HG03469 (cell line): ENCODE data around the gene RANBP3L.
"Not testable (repeated sequence)": the region's sequence is repeated elsewhere in the genome, so short reads cannot be mapped to it uniquely, and the experiment has no call there.

Source experiments
- ATAC-seq: cut with Tn5 transposase; IDR thresholded peaks from one replicate; pipeline ENCODE4 v1.9.1; 2021; ENCODE audit warnings: mild to moderate bottlenecking, moderate library complexity, moderate number of reproducible peaks; ENCODE audit not compliant: unreplicated experiment

RANBP3L gene

GRCh38 chr5:36214436-36214835, 87.3 kb downstream of the RANBP3L start:
- ATAC-seq = no peak

GRCh38 chr5:36209664-36210063, 92.0 kb downstream of the RANBP3L start:
- no peak for ATAC-seq

DNA sequence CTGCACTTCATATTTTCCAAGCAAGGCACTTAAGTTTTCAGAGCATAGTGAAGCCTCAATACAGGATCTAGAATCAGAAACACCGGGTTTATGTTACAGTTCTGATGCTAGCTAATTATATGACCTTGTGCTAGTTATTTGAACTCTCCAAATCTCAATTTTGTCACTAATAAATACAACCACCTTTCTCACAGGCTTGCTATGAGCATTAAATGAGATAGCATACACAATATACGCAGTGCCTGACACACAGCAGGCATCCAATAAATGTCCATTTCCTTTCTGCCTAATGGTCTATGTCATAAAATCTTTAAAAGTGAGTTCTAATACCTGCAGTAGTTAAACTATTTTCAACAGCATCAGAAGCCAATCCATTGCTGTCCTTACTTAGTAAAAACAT, 92.9 kb downstream of the RANBP3L start:
- no peak for ATAC-seq

DNA sequence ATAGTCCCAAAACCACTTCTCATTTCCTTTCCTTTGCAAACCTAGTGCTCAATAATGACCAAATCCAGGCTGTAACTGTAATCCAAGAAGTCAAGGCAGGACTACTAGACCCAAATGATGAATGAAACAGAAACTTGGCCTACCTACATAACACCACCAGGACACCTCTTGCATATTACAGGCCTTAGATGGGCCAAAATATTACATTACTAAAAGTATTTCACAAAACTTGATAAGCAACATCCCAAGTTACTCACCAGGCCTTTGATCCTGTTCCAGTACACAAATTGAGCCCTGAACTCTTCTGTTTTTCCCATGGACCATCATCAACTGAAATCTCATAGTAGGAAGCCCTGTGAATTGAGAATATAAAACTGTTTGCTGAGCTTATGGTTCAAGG, 94.8 kb downstream of the RANBP3L start:
- ATAC-seq = no peak

DNA sequence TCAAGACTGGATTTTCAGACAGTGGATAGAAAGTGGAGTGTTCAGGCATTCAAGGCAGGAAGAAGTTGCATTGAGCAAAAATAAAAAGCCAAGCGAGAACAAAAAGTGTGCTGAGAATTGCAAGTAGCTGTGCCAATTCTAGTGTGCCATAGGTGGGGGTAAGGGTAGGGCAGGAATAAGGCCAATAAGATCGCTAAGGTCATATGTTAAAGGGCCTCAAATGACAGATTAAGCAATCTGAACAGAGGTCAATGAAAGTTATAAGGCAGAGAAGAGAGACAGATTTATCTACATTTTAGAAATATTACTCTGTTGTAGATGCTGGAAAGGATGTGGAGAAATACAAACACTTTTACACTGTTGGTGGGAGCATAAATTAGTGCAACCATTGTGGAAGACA, 96.4 kb downstream of the RANBP3L start:
- ATAC-seq = no peak

DNA sequence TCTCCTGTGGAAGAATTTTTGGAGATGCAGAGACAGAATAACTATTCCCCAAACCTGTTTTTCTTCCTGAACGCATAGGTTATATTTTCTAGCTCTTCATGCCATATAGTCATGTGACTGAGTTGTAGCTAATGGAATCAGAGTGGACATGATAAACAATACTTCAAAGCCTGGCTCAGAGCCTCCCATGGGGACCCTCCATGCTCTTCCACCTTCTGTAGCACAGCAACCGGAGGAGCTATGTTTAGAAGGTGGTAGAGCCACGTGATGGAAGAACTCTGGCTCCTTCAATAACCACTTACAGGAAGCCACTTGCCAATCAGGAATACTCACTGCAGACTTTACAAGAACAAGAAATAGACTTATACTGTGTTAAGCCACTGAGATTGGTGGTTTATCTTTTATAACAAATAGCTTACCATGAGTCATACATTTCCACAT, 99.2 kb downstream of the RANBP3L start:
- no peak for ATAC-seq

DNA sequence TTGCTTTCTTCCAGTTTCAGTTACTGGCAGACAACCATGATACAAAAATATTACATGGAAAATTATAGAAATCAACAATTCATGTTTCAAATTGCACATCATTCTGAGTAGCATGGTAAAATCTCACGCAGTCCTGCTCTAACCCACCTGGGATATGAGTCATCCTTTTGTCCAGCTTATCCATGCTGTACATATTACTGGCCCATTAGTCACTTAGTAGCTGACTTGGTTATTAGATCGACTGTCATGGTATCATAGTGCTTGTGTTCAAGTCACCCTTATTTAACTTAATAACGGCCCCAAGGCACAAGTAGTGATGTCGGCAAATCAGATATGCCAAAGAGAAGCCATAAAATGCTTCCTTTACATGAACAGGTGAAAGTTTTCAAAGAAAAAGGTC, 101.2 kb downstream of the RANBP3L start:
- ATAC-seq = no peak

DNA sequence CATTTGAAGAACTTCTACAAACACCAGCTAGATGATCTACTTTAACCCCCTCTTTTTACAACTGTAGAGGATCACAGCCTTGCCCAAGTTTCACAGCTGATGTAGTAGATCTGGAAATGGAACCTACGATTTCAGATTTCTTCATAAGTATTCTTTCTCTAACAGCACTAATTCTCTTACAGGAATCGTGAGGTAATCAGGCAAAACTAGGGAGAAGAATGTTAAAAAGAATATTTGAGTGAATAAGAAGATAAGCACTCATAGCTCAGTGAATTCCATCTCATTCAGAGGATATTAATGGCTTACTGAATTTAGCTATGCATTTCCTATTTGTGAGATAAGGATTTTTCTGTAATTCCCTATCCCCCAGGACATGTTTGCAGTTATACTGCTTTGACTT, 102.1 kb downstream of the RANBP3L start:
- ATAC-seq = no peak

DNA sequence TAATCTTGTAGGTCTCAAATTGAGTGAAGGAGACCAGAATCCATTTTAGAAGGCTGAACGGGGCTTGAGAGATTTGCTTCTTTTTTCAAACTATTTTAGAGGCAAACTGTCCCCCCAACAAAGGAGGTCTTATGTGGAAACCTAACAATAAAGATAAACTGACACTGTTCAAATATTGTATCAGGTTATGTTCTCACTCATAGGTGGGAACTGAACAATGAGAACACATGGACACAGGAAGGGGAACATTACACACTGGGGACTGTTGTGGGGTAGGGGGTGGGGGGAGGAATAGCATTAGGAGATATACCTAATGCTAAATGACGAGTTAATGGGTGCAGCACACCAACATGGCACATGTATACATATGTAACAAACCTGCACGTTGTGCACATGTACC, 102.9 kb downstream of the RANBP3L start:
- not testable (repeated sequence) for ATAC-seq
